Endothelial cell of umbilical vein (primary cell): ENCODE data around the gene SMG1. TPM values are rescaled to one million over a fixed set of nuclear protein-coding genes. Genes with fewer than 3 reads are reported as not detected.

Source experiments
- BruUV-seq: library from RNA; stranded (reverse); fragments of 400-500 nt; replicated peaks from 2 replicates; lab custom pipeline; 2021; lab: Mats Ljungman, UMichigan
- CTCF ChIA-PET: fragments of 300-600, 350-600 bp; sonication (Branson Sonifier 250); formaldehyde crosslinking; loops from one replicate; lab custom pipeline; 2021; ENCODE audit warnings: antibody characterized with exemption, inconsistent platforms; lab: Charles Lee
- POLR2A ChIA-PET: fragments of 300-600, 350-600 bp; sonication (Branson Sonifier 250); formaldehyde crosslinking; loops from one replicate; lab custom pipeline; 2021; ENCODE audit warnings: antibody characterized with exemption, inconsistent platforms; lab: Charles Lee
- DNase-seq: peaks from one replicate; pipeline ENCODE4 v3.0.0-alpha.2; 2011; ENCODE audit warnings: low read depth, low spot score
- FAIRE-seq: peaks from 2 replicates; lab custom pipeline; 2011; peaks lifted over from hg19 to GRCh38; lab: Jason Lieb, UNC
- H2AFZ ChIP-seq: 2 replicates; pipeline ENCODE4 v1.6.0; 2012; ENCODE audit warnings: low read depth, low read length, control low read depth, inconsistent platforms
- H3K27ac ChIP-seq: 2 replicates; pipeline ENCODE4 v1.5.1; 2011; ENCODE audit warnings: low read depth, mild to moderate bottlenecking, control low read depth, low read length, moderate library complexity; ENCODE audit not compliant: insufficient read depth
- H3K27me3 ChIP-seq, 2 experiments: 2 replicates each; pipeline versions ENCODE4 v1.6.0 to v1.6.1; 2011; ENCODE audit warnings: low read length in 2 of 2, mixed read lengths in 1 of 2; ENCODE audit not compliant: control insufficient read depth in 2 of 2, insufficient read depth in 2 of 2
- H3K36me3 ChIP-seq, 2 experiments: 2 replicates in 1 of 2; 3 replicates in 1 of 2; pipeline ENCODE4 v1.5.1; 2011; ENCODE audit warnings: low read length in 2 of 2, mild to moderate bottlenecking in 1 of 2, moderate library complexity in 1 of 2; ENCODE audit not compliant: control insufficient read depth in 2 of 2, insufficient read depth in 2 of 2; ENCODE audit errors: extremely low read depth in 1 of 2
- H3K4me1 ChIP-seq: 3 replicates; pipeline ENCODE4 v1.5.1; 2011; ENCODE audit warnings: mild to moderate bottlenecking, low read length; ENCODE audit not compliant: control insufficient read depth, insufficient read depth; ENCODE audit errors: extremely low read depth
- H3K4me2 ChIP-seq: 2 replicates; pipeline ENCODE4 v1.6.1; 2011; ENCODE audit warnings: low read length, control low read depth, mixed read lengths; ENCODE audit not compliant: insufficient read depth
- H3K4me3 ChIP-seq, 3 experiments: fragments of 200-600 bp in 1 of 3; sonication (generic), shearing (Covaris generic) in 1 of 3; replicated peaks in 1 of 3; 2 replicates each; pipeline ENCODE4 v1.5.1; 2011 to 2016; ENCODE audit warnings: control low read depth in 3 of 3, low read length in 3 of 3, mild to moderate bottlenecking in 2 of 3, inconsistent platforms in 1 of 3, low read depth in 1 of 3, moderate library complexity in 1 of 3; ENCODE audit not compliant: insufficient read depth in 1 of 3
- H3K79me2 ChIP-seq: 2 replicates; pipeline ENCODE4 v1.6.0; 2012; ENCODE audit warnings: low read length, inconsistent platforms; ENCODE audit not compliant: control insufficient read depth, insufficient read depth
- H3K9ac ChIP-seq: replicated peaks from 2 replicates; pipeline ENCODE3; 2011; ENCODE audit warnings: low read length, control low read depth; ENCODE audit not compliant: insufficient read depth; ENCODE audit errors: extremely low read depth
- H3K9me1 ChIP-seq: replicated peaks from 3 replicates; pipeline ENCODE4 v1.6.0; 2011; ENCODE audit warnings: mild to moderate bottlenecking, low read length; ENCODE audit not compliant: control insufficient read depth, insufficient read depth; ENCODE audit errors: extremely low read depth
- H3K9me3 ChIP-seq: replicated peaks from 2 replicates; pipeline ENCODE4 v1.5.1; 2012; ENCODE audit warnings: low read length, inconsistent platforms; ENCODE audit not compliant: control insufficient read depth, insufficient read depth
- H4K20me1 ChIP-seq: replicated peaks from 2 replicates; pipeline ENCODE3; 2011; ENCODE audit warnings: mild to moderate bottlenecking, low read length; ENCODE audit not compliant: control insufficient read depth, insufficient read depth; ENCODE audit errors: extremely low read depth
- CTCF ChIP-seq, 2 donors: IDR thresholded peaks; 1 replicate in 1 of 2; 2 replicates in 1 of 2; pipeline ENCODE4 v1.5.1; 2011; ENCODE audit warnings: low read length in 2 of 2, mild to moderate bottlenecking in 2 of 2, moderate library complexity in 2 of 2, control low read depth in 1 of 2, inconsistent platforms in 1 of 2, low read depth in 1 of 2; ENCODE audit not compliant: insufficient read depth in 1 of 2; ENCODE audit errors: extremely low read depth in 1 of 2
- EZH2 ChIP-seq: IDR thresholded peaks from 2 replicates; pipeline ENCODE4 v1.6.1; 2012; ENCODE audit warnings: borderline replicate concordance, low read depth, mild to moderate bottlenecking, moderate library complexity, low read length, inconsistent platforms; ENCODE audit not compliant: severe bottlenecking
- FOS ChIP-seq: IDR thresholded peaks from 2 replicates; pipeline ENCODE4 v1.6.1; 2011; ENCODE audit warnings: mild to moderate bottlenecking, low read length, moderate library complexity, borderline replicate concordance; ENCODE audit not compliant: insufficient read depth
- GATA2 ChIP-seq: IDR thresholded peaks from 2 replicates; pipeline ENCODE4 v1.7.0; 2011; ENCODE audit warnings: low read depth, mild to moderate bottlenecking, moderate library complexity, mixed read lengths, low read length; ENCODE audit not compliant: insufficient read length, insufficient read depth
- JUN ChIP-seq: IDR thresholded peaks from 2 replicates; pipeline ENCODE4 v1.6.1; 2011; ENCODE audit warnings: borderline replicate concordance, low read depth; ENCODE audit not compliant: insufficient read length, insufficient read depth
- MYC ChIP-seq: IDR thresholded peaks from one replicate; pipeline ENCODE4 v1.6.1; 2011; ENCODE audit warnings: mild to moderate bottlenecking, low read depth, low read length
- POLR2A ChIP-seq: IDR thresholded peaks from 2 replicates; pipeline ENCODE4 v1.6.1; 2012; ENCODE audit warnings: low read depth, mild to moderate bottlenecking, control low read depth, low read length
- POLR2AphosphoS5 ChIP-seq: IDR thresholded peaks from 2 replicates; pipeline ENCODE4 v1.6.1; 2012; ENCODE audit warnings: low read depth, mild to moderate bottlenecking, control low read depth, low read length, moderate library complexity; ENCODE audit not compliant: insufficient read depth
- dilution Hi-C: fragments of 300-500 bp; cut with MboI; formaldehyde crosslinking; loops from one replicate; pipeline ENCODE4 v1.15.0; 2019; ENCODE audit warnings: low sequenced_read_pairs; ENCODE audit not compliant: extremely low pct_ligation_motif_present
- intact Hi-C: fragments of 100-400 bp; cut with micrococcal nuclease; formaldehyde crosslinking; loops from one replicate; pipeline ENCODE4 v1.10.0; 2022
- polyA plus RNA-seq, 4 experiments: library from polyadenylated mRNA; depleted of rRNA in 3 of 4; stranded (reverse) in 3 of 4; unstranded in 1 of 4; fragments of >200 nt; gene quantifications; 2 replicates each; pipeline versions ENCODE4 v1.2.1 to v1.2.3, GENCODE V29; 2011 to 2012; ENCODE audit warnings: missing spikeins in 1 of 4
- total RNA-seq: library from RNA; stranded (reverse); gene quantifications from 2 replicates; pipeline ENCODE4 v1.2.3, GENCODE V29; 2021
- TF ChIP-seq, protein P1 (sequence below): IDR thresholded peaks from 2 replicates; pipeline ENCODE4 v1.6.1; 2011; ENCODE audit not compliant: insufficient read depth, insufficient read length

The SMG1 gene
- total and polyA plus RNA-seq, 2 donors (not counting 3 experiments of a cell fraction or from before 2014, with no cell fraction given) = 14.0 to 90.8 TPM

DNA sequence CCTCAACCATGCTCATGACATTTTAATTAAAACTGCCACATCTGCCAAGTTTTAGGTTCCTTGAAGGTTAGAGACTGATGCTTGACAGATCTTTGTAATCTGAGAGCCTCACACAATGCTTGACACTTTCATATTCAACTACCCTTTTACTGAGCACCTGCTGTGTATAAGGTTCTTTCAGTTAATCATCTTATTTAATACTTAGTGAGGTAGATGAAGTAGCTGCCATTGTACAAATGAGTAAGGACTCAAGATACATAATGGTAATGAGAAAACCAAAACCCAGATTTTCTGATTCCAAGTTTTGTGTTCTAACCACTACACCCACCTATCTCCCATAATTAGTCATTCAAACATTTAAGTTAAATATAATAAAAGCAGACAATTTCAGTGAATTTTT lies 89.5 kb downstream of the SMG1 start:
- Histone ChIP-seq H3K27ac (no peak overlapping the region), H2AFZ (no peak overlapping the region), H3K27me3 (no peaks in the 10 kb centered on the region), H3K4me2 (no peak overlapping the region), H3K36me3 (peaks cover 36% of the 10 kb centered on the region in 2 experiments), H3K79me2 (no peaks in the 10 kb centered on the region), H3K4me1 (no peaks in the 10 kb centered on the region), H3K9ac (no peak overlapping the region), H3K9me1 (no peaks in the 10 kb centered on the region), H4K20me1 (no peaks in the 10 kb centered on the region), H3K9me3 (no peaks in the 10 kb centered on the region), H3K4me3 (no peak overlapping the region)
- ChIA-PET CTCF (interaction anchor here (0.7 kb wide), 1 partner anchor 16 kb away, joined by 4 read pairs; no protein-coding TSS in a partner anchor), POLR2A (no interaction called here)
- intact Hi-C loops = loop anchor here (1.0 kb wide), 1 partner anchor 8 kb away; no protein-coding TSS in a partner anchor
- BruUV-seq = no TSS peak
- FAIRE-seq (no peak), DNase-seq (no peak)
- dilution Hi-C loops = no loop called here
- TF ChIP-seq CTCF (IDR thresholded peaks at IDR 0.05; ENCODE audit: extremely low read depth in 1 of 2, insufficient read depth in 1 of 2, low read depth in 1 of 2, low read length in 2 of 2) (no peak), GATA2 (no peak), POLR2AphosphoS5 (no peak), JUN (no peak), MYC (no peak), POLR2A (no peak), FOS (no peak), EZH2 (no peak)
- TF ChIP-seq, protein P1, sequence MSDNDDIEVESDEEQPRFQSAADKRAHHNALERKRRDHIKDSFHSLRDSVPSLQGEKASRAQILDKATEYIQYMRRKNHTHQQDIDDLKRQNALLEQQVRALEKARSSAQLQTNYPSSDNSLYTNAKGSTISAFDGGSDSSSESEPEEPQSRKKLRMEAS = no peak
